ENCODE measurements around the gene PODXL2. TPM values are rescaled to one million over a fixed set of nuclear protein-coding genes. Genes with fewer than 3 reads are reported as not detected.
A peak's percentile ranks its signal among the peaks of the same experiment; 100 is the strongest.

Gene PODXL2
- total RNA-seq, 1 donor from 2014 or later: 28.9 TPM

DNA sequence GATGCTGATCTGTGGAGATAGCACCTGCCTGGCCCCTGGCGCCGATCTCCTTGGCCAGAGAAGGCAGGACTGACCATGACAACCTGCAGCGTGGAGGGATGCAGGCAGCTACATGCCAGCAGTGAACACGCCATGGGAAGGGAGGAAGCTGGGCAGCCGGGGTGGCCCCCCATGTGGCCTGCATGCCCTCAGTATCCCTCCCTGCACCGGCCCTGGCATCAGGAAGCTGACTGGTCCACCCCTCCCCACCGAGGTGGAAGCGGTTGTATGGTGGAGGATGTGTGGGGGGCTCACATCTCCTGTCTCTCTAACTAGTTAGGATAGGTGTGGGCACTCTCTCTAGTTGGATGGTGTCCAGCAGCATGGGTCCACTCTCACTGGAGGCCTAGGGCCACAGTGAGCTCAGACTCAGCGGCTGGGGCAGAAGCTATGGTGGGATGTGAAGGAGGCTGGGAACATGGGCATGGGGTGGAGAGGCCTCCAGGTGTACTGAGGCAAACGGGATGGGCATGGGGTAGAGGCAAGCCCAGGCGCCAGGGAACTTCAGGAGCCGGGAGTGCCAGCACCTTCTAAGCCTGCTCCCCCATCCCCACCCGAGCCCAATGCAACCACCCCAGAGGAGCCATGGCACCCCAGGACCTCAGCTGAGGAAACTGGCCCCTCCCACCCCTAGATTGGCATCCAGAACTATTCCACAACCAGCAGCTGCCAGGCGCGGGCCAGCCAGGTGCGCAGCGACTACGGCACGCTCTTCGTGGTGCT is 42.0 kb downstream of the PODXL2 start:
- H3K4me3 ChIP-seq (ENCODE audit: low read depth, low read length): no peak overlapping the region
- no peak for DNase-seq (ENCODE audit: low read depth)
- no peak for TF ChIP-seq CTCF (conservative IDR thresholded peaks at IDR 0.05; ENCODE audit: low read depth, low read length)

DNA sequence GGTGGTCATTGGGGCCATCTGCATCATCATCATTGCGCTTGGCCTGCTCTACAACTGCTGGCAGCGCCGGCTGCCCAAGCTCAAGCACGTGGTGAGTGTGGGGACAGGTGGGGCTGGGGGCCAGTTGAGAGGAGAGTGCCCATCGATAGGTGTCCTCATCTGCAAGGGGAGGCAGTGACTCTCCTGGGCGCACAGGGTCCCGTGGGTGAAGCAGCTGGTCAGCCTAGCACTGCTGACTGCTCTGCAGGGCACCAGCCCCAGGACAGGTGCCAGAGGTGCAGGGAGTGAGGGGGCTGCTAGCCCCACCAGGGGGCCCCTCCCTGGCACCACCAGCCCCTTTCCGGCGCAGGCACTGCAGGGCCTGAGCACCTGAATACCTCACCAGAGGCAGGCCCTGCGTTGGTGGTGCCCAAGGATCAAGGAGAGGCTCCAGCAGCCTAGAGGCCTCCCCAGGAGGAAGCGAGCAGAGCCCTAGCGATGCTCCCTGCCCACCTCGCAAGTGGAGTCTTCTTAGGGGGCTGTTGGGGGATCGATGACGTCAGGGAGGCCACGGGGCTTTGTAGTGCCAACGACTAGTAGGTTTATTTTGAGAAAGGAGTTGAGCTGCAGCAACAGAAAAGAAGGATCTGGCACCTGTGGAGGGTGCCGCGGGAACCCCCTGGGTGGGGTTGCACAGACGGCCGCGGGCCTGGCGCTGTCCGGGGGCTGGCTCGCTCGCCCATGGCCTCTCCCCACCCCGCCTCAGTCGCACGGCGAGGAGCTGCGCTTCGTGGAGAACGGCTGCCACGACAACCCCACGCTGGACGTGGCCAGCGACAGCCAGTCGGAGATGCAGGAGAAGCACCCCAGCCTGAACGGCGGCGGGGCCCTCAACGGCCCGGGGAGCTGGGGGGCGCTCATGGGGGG is 42.8 kb downstream of the PODXL2 start:
- H3K4me3 ChIP-seq (ENCODE audit: low read depth, low read length): peak overlapping the region; percentile 76
- DNase-seq (ENCODE audit: low read depth): no peak
- no peak for TF ChIP-seq CTCF (conservative IDR thresholded peaks at IDR 0.05; ENCODE audit: low read depth, low read length)

- no peak for DNase-seq (ENCODE audit: low read depth)
- TF ChIP-seq CTCF (conservative IDR thresholded peaks at IDR 0.05; ENCODE audit: low read depth, low read length): no peak
- peak within 1 kb of the TSS; percentile 78 for H3K4me3 ChIP-seq (ENCODE audit: low read depth, low read length)
Measured at GRCh38 chr3:127672429-127673190, 43.6 kb downstream of the PODXL2 start, which contains the start of gene ABTB1. ABTB1 (plus strand) TSS chr3:127672952; CDS start chr3:127673026, 74 bp downstream.

DNA sequence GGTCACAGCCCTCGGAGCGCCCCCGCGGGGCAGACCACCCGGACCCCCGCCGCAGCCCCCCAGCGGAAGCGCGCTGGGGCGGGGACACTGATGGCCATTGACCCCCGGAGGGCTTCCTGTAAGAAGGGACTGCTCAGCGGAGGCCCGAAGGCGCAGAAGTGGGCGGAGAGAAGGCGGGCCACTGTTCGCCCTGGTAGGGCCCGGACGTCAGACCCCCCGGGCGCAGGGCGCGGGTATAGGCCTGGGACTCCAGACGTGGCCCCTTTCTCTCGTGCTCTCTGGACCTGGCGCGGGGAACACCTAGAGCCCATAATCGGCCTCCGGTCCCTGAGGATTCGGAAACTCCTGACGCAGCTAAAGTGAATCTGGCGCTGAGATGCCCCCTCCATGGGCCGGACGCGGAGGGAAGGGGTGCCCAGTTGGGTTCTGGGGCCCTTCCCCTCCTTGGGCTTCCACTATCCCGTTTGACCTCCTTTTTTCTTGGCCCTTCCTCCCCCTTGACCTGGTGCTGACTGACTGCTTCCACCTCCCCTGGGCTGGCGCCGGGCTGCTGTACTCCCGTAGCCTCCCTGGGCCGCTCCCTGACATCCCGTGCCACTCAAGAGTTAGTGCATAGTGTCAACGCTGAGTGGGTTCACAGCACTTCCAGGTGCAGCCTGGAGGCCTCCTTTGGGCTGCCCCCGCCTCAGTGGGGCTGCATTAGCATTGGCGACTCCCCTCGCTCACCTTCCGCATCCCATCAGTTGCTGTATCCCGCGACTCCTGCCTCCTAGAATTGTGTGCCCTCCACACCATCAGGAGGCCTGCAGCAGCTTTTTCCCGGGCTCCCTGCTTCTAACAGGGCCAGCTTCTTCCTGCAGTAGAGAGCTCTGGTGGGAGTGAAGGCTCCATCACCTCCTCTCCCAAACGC is 44.5 kb downstream of the PODXL2 start:
- TF ChIP-seq CTCF (conservative IDR thresholded peaks at IDR 0.05; ENCODE audit: low read depth, low read length): no peak
- peak overlapping the region; percentile 78 for H3K4me3 ChIP-seq (ENCODE audit: low read depth, low read length)
- no peak for DNase-seq (ENCODE audit: low read depth)

GRCh38 chr3:127674101-127674721 is 45.2 kb downstream of the PODXL2 start:
- DNase-seq (ENCODE audit: low read depth): no peak
- peak overlapping the region; percentile 78 for H3K4me3 ChIP-seq (ENCODE audit: low read depth, low read length)
- no peak for TF ChIP-seq CTCF (conservative IDR thresholded peaks at IDR 0.05; ENCODE audit: low read depth, low read length)
